Epithelial cell of proximal tubule (primary cell): ENCODE results near the gene HNRNPA1L2. TPM values are rescaled to one million over a fixed set of nuclear protein-coding genes. Genes with fewer than 3 reads are reported as not detected.
"Not testable (repeated sequence)": the region's sequence is repeated elsewhere in the genome, so short reads cannot be mapped to it uniquely, and the experiment has no call there.

Source experiments
- DNase-seq: peaks from one replicate; pipeline ENCODE4 v3.0.0-alpha.2; 2011; ENCODE audit warnings: low read depth
- H3K4me3 ChIP-seq: 2 replicates; pipeline ENCODE4 v1.5.1; 2011; ENCODE audit warnings: low read depth, mild to moderate bottlenecking, low read length
- total RNA-seq: library from RNA; depleted of rRNA; stranded (reverse); fragments of >200 nt; gene quantifications from 2 replicates; pipeline ENCODE4 v1.2.3, GENCODE V29; 2015
- TF ChIP-seq, protein P1 (sequence below): conservative IDR thresholded peaks from 2 replicates; pipeline ENCODE4 v1.5.1; 2012; ENCODE audit warnings: low read depth, mild to moderate bottlenecking, low read length

Gene HNRNPA1L2
- total RNA-seq, 1 donor from 2014 or later, result 7.5 TPM

DNA sequence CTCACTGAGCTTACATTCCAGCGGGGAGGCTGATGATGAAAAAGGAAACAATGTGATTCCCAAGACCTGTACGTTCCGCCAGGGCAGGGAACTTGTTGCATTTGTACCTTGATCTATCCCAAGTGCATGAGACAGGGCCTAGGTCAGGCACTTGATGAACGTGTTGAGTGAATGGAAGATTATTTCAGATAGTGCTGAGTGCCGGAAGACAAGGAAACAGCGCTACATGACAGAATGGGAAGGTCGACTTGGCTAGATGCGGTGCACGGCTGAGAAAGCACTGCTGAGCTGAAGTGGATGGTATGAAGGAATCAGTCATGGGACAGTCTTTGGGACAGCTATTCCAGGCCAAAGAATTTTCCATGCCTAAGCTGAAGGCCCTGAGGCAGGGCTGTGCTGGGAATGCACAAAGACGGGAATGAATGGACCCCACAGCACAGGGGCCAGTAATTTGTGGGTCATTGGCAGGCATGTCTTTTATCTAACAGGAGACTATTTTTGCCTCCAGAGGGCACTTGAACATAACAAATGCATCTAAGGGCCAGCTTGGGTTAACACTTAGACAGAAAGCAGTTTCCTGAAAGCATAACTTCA is 33.1 kb upstream of the HNRNPA1L2 start:
- TF ChIP-seq, protein P1, sequence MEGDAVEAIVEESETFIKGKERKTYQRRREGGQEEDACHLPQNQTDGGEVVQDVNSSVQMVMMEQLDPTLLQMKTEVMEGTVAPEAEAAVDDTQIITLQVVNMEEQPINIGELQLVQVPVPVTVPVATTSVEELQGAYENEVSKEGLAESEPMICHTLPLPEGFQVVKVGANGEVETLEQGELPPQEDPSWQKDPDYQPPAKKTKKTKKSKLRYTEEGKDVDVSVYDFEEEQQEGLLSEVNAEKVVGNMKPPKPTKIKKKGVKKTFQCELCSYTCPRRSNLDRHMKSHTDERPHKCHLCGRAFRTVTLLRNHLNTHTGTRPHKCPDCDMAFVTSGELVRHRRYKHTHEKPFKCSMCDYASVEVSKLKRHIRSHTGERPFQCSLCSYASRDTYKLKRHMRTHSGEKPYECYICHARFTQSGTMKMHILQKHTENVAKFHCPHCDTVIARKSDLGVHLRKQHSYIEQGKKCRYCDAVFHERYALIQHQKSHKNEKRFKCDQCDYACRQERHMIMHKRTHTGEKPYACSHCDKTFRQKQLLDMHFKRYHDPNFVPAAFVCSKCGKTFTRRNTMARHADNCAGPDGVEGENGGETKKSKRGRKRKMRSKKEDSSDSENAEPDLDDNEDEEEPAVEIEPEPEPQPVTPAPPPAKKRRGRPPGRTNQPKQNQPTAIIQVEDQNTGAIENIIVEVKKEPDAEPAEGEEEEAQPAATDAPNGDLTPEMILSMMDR, result peak; percentile 58
- not testable (repeated sequence) for H3K4me3 ChIP-seq, DNase-seq

DNA sequence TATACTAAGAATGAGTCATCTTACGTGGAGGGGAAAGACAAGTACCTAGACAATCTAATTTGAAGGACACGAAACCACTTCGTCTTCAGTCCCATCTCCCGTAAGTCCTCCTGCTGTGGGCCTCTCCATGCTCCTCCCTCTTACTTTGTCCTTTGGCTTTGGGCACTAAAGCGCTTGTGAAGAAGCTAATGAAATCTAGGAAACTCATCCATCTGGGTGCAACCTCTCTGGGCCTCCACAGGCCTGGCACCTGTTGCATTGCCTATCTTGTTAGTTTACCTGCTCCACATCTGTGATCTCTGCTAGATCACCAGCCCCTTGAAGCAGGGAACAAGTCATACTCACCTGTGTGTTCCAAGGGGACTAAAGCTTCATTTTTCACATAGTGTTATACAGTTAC is 32.1 kb upstream of the HNRNPA1L2 start:
- H3K4me3 ChIP-seq, DNase-seq: not testable (repeated sequence)

DNA sequence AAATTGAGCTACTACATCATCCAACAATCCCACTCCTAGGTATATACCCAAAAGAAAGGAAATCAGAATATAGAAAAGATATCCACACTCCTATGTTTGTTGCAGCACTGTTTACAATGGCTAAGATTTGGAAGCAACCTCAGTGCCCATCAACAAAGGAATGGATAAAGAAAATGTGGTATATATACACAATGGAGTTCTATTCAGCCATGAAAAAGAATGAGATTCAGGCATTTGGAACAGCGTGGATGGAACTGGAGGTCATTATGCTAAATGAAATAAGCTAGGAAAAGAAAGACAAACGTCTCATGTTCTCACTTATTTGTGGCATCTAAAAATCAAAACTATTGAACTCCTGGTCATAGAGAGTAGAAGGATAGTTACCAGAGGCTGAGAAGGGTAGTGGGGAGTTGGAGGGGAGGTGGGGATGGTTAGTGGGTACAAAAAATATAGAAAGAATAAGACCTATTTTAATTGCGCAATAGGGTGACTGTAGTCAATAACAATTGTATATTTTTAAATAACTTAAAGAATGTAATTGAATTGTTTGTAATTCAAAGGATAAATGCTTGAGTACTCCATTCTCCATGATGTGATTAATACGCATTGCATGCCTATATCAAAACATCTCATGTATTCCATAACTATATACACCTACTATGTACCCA is 27.0 kb upstream of the HNRNPA1L2 start:
- TF ChIP-seq, protein P1, result no peak
- H3K4me3 ChIP-seq, result no peak overlapping the region
- no peak for DNase-seq

DNA sequence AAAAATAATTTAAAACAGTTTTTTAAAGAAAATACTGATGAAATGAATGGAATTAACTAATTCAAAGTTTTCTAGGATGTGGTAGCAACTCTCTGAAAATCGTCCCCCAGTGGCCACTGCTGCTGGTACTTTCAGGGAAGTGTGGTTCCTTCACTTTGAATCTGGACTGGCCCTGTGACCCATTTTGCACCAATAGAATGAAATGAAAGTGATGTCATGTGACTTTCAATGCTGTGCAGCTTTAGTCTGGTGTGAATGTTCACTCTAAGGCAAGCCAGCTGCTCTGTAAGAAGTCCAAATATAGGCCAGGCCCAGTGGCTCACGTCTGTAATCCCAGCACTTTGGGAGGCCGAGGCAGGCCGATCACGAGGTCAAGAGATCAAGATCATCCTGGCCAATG is 26.4 kb upstream of the HNRNPA1L2 start:
- H3K4me3 ChIP-seq, result no peak overlapping the region
- no peak for DNase-seq
- TF ChIP-seq, protein P1, result no peak

DNA sequence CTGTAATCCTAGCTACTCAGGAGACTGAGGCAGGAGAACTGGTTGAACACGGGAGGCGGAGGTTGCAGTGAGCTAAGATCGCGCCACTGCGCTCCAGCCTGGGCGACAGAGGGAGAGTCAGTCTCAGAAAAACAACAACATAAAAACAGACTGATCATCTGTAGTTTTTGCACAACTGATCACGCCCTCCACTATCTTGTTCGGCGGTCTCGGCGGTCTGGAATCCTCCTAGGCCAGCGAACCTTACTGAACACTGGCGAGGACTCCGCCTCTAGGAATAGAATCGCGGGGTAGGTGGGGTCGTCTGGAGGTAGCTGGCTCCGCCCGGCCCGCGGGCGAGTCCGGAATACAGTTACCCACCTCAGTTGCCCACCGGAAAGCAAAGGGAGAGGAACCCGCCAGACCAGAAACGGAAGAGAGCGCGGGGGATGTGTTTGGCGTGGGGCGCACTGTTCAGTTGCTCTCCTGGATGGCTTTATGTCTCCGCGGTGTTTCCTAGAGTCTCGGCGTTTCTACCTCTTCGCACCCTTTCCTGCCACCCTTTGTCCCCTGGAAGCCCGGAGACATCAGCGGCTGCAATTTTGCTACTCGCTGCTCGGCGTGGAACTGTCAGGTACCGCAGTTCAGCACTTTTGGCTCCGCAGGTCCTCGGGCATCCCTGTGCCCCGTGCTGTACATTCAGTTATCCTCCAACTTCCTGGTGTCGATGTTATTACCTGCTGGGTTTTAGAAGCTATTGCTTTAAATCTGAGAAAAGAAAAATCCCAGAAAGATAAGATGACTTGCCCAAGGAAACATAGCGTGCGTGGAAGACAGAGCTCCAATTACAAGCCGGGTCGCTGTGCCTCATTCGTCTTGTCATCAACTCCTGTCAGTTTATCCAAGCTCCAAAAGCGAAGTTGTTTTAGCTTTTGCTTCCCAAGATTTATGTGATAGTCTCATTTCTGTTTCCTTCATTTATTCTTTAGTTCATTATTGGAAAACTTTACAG is 24.9 kb upstream of the HNRNPA1L2 start:
- TF ChIP-seq, protein P1, result no peak
- H3K4me3 ChIP-seq, result peak overlapping the region; percentile 76
- DNase-seq, result peak; percentile 32

DNA sequence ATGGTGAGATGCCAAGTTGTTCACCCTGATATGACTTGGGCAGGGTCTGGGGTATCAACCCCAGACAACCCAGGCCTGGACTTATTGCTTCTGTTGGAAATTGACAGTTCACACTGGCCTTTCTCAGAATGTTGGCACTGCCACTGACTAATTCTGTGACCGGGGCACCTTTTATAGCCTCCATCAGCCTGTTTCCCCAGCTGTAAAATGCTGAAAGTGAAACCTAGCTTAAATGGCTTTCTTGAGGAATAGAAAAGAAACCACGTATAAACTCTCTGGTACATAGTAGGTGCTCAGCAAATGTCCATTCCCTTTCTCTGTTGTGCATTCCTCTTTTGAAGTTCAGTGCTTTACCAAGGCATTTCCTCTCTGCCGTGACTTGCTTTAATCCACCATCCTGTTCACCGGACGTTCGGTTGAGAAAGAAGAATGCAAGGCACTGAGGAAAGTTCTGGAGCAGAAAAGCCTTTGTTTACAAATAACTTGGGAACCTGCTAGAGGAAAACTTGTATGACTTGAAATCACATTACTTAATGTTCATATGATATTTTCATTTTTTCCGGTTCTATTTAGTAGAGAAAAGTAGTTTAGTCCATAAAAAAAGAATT is 11.0 kb upstream of the HNRNPA1L2 start:
- not testable (repeated sequence) for DNase-seq
- H3K4me3 ChIP-seq, result peak overlapping the region; percentile 48

DNA sequence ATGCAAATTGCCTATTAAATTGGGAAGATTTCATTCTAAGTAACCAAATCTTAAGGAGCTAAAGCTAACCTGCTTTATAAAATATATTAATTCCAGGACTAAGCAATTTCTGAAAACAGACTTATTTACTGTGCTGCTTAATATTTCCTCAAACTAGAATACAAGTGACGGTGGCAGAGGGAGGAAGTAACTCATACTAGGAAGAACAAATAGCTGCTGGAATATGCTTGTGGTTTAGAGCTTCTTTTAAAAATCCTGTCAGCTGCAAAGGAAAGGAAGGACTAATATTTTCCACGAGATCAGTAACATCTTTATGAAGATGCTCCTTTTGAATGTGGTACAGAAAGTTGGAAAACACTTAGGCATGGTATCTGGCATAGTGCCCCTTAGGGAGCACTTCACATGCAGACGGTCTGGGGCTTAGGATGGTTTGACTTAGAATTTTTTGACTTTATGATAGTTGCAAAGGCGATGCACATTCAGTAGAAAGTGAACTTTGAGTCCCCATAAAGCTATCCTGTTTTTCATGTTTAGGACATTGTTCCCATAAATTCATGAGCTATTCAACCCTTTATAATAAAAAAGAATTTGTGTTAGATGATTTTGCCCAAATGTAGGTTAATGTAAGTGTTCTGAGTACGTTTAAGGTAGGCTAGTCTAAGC is 3.4 kb upstream of the HNRNPA1L2 start:
- no peak for DNase-seq
- H3K4me3 ChIP-seq, result no peak overlapping the region
- TF ChIP-seq, protein P1, result no peak
